ENCODE results near the gene NFAT5.
"Not testable (repeated sequence)": the region's sequence is repeated elsewhere in the genome, so short reads cannot be mapped to it uniquely, and the experiment has no call there.

NFAT5 gene

DNA sequence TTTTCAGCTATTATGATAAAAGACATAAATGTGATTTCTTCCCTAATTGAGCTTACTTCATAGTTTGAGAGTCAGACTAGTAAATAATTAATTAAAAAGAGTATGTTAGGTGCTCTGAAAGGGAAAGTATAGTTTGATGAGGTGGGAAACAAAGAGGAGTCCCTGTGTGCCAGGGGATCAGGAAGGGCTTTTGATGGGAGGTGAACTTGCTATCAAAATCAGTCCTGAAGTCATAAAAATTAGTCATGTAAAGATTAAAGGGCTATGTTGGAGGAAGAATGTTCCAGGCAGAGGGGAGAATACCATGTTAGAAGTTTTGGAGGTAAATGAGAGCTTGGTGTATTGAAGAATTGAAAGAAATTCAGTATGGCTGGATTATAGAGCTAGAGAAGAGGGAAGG is 31.0 kb downstream of the NFAT5 start:
- DNase-seq: no peak

DNA sequence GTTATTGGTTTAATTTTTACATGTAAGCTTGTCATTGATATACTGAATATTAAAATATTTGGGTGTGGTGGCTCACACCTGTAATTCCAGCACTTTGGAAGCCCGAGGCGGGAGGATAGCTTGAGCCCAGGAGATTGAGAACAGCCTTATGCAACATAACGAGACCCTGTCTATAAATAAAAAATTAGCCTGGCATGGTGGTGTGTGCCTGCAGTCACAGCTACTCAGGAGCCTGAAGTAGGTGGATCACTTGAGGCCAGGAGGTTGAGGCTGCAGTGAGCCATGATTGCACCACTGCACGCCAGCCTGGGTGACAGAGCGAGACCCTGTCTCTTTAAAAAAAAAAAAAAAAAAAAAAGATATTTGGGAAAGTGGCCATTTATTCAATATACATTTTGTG is 32.3 kb downstream of the NFAT5 start:
- no peak for DNase-seq

DNA sequence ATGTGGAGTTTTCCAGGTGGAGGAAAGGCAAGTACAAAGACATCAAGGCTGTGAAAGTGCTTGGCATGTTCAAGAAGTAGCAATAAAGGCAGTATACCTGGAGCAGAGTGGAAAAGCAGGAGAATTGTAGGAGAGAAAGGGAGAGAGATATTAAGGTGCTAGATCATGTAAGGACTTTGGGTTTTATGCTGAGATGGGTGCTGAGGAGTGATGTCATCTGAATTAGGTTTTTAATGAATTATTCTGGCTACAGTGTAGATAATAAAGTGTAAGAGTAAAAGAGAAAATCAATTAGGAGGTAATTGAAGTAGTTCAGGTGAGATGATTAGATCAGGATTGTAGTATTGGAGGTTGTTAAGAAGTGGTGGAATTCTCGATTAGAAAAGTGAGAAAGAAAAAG is 34.0 kb downstream of the NFAT5 start:
- no peak for DNase-seq

DNA sequence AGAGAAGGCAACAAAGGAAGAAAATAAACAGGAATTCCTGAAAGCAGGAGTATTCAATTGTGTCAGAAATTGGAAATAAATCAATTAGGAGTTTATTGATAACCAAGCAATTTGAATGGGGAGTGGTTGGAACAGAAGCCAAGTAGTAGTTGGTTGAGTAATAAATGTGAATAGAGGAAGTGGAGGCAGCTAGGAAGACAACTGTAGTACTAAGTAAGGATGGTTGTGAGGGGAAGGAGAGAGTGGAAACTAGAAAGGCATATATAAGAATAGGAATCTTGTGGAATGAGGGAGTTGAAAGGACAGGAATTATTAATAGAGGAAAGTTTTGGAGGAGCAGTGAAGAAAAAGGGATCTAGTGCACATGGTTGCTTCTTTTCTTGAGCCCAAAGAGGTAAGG is 34.4 kb downstream of the NFAT5 start:
- DNase-seq: no peak

DNA sequence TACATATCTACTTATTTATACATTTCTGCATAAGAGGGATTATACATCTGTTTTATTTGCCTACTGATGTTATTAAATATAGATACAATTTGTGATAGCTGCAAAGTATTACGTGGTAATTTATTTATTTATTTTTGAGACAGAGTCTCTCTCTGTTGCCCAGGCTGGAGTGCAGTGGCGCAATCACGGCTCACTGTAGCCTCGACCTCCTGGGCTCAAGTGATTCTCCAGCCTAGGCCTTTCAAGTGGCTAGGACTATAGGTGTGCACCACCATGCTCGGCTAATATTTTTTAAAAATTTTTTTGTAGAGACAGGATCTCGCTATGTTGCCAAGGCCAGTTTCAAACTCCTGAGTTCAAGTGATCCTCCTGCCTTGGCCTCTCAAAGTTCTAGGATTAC is 35.5 kb downstream of the NFAT5 start:
- DNase-seq: no peak

DNA sequence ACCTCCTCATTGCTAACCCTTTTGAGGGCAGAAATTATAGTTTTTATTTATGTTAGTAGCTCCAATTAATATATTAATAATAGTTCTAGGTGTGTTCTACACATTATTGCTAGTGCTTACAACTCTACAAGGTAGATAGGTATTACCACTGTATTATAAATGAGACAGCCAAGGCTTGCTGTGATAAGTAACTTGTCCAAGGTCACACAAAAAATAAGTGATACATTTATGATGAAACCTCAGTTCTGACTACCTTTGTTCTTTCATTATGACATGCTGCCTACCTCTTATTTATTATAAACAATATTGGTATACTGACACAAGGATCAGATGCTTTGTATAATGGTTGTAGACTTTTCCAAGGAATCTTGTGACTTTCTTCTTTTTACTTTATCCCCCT is 41.2 kb downstream of the NFAT5 start:
- DNase-seq: no peak

DNA sequence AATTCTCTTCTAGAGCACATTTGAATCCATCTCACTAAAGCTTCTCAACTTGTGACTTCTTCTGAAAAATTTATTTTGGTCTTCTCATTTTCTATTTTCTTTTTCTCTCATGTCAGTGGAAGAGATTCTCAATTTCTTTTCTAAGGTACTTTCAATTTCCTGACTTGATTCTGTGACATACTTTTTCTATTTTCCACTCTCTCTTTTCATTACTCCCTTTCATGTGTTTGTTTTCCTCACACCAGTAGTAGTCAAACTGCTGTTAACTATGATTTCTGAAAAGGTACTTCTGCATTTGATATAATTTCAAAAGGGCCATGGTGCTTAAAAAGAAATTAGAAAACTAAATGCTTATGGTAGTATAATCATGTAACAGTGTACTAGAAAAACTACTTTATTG is 41.9 kb downstream of the NFAT5 start:
- DNase-seq: no peak

DNA sequence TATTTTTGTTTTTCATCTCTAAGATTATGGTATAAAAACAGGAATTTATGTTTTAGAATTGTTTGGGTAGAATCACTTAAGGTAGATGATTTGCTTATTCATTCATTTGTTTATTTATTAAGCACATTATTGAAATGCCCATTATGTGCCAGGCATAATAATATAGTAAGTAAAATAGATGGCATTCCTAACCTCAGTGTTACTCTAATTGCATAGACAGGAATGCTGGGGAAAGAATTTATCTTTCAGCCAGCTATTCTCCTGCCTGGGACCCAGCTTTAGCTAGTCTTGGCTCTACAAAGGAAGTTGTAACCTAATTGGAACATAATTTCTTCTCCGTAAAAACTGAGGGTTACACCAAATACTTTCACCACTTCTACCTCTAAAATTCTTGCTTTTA is 44.6 kb downstream of the NFAT5 start:
- no peak for DNase-seq

DNA sequence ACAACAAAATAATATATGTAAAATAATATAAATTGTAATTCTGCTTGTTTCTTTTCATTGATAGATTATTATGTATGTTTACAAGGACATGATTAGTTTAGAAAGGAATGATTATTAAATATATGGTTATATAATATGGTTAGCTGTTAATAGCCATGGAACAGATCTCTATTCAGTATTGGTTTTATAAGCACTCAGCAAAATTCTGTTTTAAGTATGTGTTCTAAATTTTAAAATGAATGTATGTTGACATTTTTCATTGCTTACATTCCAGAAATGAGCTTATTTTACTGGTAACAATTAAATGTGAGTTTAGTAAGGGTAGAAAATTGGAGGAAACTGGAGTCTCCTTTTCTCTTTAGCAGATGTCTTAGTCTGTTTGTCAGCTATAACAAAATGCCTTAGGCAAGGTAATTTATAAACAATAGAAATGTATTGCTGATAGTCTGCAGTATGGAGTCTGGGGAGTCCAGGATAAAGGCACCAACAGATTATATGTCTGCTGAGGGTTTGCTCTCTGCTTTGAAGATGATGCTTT is 45.4 kb downstream of the NFAT5 start:
- DNase-seq: no peak

DNA sequence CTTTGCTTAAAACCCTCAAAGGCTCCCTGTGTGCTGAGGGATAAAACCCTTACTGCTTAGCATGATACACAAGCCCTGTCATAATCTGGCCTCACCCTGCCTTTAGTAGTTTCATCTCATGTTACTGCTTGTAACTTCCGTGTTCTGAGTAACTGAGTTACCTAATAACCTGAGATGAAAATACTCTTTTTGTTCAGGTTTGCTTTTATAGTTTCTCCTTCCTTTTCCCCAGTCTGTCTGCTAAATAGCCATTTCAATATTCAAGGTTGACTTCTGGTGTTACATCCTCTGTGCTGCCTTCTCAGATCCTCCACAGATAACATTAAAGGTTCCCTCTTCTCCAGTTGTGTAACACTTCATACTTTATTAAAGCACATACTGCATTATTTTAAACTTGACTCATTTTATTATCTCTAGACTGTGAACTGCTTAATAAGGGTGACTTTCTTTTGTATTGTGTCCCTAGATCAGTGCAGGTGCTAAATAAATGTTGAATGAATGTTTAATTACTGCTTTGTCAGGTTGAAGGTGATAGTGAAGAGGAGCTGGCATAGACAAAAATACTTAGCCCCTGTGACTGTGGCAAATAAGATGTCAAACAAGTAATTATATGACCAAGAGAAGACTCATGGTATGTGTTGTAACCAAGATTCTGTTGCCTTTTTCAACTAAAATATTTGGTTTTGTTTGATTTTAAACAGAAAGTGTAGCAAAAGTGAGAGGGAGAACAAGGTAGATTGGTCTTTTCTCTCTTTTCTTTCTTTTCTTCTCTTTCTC is 47.8 kb downstream of the NFAT5 start:
- DNase-seq: no peak

DNA sequence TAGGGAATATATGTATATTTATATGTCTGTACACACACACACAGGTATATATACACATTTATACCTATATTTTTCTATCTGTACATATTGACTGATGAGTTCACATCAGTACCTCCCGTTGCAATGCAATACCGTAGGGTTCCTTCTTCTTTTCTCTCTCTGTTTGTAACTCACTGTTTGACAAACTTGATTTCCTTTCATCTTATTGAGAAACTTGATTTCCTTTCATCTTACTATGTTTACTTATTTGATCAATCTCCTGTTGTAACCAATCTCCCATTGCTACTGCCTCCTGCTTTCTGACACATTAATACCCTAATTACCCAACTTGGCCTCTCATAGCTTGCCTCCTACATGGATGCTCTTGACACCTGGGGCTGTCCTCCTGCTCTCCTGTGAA is 49.8 kb downstream of the NFAT5 start:
- DNase-seq: no peak

DNA sequence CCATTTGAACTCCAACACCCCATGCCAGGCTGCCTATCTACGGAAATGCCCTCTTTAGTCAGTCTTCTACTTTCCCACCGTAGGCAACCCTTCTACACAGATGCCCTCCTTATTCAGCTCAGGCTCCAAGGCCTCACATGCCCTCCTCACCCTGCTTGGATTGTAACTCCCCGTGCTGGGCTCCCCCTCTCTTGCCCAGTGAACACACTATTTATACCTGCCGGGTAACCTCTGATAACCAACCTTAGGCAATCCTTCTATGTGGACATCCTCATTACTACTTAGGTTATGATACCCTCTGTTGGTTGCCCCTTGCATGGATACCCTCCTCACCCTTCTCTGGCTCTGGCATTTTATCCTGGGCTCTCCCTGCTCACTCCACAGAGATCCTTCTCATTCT is 50.3 kb downstream of the NFAT5 start:
- DNase-seq: no peak

DNA sequence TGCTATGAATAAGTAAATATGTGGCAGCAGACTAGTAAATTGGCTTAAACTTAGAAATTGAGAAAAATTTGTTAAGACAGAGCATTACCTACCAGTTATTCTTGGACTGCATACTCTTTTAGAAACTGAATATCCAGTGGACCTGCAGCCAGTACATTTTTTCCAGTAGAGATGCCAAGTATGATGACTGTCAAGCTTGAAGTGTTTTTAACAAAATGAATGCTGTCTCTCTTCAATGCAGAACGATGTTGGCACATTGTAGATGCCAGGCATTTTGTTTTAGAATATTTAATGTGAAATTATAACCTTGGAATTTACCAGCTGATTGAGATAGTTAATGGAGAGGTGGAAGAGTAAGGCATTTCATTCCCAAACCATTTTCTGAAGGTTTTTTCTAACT is 52.5 kb downstream of the NFAT5 start:
- DNase-seq: no peak

DNA sequence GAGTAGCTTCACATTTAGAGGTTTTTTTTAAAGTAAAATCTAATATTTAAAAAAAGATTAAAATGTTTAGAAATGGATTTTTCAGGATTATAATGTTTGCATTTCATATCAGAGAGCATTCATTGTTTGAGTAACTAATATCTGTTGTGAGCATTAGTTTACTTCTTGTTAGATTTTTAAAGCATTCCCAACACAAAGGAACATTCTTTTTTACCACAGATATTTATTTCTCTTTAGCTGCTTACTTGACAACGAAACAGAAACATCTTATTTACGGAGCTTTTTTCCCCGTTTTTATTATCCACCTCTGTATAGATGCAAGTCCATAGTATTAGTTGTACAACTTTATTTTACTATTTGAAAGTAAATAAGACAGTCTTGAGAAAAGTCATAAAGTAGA is 53.0 kb downstream of the NFAT5 start:
- no peak for DNase-seq

DNA sequence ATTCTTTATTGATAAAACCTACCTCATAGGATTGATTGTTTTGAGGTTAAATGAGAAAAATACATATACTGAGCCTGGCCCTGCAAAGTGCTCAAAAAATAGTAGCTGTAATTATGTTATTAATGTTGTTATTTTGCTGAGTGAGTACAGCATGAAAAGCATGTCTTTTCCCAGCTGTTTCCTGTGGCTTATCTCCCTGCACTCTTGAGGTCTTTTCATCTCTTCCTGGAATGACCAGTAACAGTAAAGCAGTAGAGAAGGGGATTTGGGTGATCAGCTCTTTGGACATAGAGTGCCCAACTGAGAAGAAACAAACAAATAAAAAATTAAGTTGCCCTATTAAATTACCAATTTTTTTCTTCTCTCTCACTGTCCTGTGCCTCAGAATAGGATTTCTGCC is 53.7 kb downstream of the NFAT5 start:
- DNase-seq: no peak

DNA sequence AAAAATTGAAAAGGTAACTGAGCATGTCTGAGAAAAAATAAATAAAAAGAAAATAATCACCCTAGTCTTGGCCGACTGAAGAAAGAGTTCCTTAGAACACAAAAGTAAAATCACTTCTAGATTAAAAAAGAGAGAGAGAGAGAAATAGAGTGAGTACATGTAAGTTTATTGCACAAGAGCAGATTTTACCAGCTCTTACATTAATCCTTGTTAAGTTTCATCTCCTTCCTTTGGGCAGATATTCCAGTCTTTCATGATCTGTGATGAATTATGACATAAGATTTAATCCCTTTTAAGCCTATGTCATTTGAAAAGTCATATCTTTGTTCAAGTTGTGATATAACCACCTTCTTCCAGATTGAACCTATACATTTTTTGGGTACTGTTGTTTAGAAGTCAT is 54.8 kb downstream of the NFAT5 start:
- DNase-seq: no peak

DNA sequence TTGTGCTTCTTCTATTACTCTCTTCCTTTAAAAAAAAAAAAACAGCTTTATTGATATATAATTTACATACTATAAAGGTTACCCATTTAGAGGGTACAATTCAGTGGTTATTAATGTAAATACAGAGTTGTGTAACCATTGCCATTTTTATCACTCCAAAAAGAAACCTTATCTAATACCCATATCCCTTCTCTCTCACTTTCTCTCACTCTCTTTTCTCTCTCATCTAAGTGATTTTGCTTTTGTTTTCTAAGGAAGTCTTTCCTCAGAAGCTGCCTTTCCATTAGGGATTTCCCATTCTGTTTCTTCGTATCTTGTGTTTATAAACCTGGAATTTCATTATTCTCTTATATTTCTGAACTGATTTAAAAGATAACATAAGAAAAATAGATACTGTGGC is 55.5 kb downstream of the NFAT5 start:
- DNase-seq: no peak

DNA sequence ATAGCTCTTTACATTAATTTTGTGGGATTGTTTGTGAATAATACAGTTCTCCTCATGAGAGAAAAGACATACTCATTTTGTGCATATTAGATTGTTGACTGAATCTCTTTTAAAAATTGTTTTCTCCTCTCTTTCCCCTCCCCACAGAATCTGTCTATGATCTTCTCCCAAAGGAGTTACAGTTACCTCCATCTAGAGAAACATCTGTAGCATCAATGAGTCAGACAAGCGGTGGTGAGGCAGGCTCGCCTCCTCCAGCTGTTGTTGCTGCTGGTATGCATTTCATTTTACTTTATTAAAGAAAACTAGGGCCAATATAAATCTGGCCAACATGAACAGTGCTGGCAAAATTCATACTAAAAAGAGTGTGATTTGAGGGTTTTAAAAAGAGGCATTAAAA is 60.5 kb downstream of the NFAT5 start:
- DNase-seq: no peak

DNA sequence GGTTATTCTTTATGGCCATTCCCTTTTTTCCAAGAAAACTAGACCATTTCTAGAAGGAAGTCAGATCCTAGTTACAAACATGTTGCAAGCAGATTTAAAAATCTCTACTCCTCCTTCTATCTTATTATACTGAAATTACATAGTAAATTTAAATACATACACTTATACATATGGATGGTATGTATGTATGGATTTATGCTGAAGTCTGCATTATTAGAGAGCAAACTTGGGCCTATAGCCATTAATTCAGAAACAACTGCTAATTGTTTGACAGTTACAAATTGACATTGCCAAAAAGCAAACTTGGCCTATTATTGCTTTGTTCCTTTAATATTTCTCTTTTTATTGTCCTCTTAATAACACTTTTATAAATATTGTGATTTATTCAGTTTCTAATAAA is 67.1 kb downstream of the NFAT5 start:
- DNase-seq: no peak

DNA sequence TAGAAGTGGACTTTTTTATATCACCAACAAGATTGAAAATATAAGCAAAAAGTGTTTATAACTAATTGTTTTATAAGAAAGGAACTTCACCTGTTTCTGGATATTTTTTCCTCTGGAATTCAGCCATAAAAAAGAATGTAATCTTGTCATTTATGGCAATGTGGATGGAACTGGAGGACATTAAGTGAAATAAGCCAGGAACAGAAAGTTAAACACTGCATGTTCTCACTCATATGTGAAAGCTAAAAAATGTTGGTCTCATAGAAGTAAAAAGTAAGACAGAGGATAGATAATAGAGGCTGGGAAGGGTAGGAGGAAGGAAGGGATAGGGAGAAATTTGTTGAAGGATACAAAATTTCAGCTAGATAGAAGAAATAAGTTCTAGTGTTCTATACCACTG is 67.6 kb downstream of the NFAT5 start:
- DNase-seq: no peak

DNA sequence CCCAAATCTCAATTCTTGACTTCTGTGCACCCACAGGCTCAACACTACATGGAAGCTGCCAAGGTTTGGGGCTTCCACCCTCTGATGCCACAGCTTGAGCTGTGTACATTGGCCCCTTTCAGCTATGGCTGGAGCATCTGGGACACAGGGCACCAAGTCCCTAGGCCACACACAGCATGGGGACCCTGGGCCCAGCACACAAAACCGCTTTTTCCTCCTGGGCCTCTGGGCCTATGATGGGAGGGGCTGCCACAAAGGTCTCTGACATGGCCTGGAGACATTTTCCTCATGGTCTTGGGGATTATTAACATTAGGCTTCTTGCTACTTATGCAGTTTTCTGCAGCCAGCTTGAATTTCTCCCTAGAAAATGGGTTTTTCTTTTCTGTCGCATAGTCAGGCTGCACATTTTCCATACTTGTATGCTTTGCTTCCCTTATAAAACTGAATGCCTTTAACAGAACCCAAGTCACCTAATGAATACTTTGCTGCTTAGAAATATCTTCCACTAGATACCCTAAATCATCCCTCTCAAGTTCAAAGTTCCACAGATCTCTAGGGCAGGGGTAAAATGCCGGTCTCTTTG is 70.9 kb downstream of the NFAT5 start:
- DNase-seq: not testable (repeated sequence)

DNA sequence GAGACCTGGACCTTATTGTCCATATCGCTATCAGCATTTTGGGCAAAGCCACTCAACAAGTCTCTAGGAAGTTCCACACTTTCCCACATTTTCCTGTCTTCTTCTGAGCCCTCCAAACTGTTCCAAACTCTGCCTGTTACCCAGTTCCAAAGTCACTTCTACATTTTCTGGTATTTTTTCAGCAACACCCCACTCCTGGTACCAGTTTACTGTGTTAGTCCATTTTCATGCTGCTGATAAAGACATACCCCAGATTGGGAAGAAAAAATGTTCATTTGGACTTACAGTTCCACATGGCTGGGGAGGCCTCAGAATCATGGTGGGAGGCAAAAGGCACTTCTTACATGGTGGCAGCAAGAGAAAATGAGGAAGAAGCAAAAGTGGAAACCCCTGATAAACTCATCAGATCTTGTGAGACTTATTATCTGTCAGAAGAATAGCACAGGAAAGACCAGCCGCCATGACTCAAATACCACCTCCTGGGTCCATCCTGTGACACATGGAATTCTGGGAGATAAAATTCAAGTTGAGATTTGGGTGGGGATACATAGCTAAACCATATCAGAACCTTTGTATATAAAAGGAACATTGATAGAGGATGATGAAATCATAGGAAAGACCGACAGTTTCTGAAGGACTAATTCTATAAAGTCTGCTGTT is 71.6 kb downstream of the NFAT5 start:
- DNase-seq: not testable (repeated sequence)

DNA sequence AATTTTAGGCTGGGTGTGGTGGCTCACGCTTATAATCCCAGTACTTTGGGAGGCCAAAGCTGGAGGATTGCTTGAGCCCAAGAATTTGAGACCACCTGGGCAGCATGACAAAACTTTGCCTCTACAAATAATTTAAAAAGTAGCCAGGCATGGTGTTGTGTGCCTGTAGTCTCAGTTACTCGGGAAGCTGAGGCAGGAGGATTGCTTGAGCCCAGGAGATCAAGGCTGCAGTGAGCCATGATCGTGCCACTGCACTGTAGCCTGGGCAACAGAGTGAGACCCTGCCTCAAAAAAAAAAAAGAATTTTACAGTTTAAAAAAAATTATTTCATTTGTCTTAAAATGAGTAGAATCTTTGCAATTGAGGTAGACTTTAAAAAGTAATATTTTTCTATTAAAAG is 78.2 kb downstream of the NFAT5 start:
- DNase-seq: not testable (repeated sequence)

DNA sequence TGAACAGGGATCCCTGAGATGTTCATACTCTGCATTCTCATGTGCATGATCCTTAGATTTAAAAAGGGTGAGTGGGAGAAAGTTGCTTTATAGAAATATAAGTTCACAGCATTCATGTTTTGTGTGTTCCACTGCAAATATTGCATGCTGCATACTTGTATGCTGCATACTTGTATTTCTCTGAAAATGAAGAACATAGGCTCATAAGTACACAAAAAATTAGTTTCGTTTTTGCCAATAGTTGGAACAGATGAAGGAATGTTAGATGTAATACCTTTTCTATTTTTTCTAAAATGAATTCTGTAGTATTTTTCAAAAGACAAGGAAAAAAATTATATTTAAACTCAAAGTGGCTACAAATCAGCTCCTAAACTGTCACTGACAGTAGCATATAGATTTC is 79.0 kb downstream of the NFAT5 start:
- DNase-seq: no peak

Measured in NCI-H774 (cell line).